ENCODE measurements around the gene FAM3D.

- TF ChIP-seq CTCF (IDR thresholded peaks at IDR 0.05), result no peak
- TF ChIP-seq POLR2A (IDR thresholded peaks at IDR 0.05), result no peak
Measured at GRCh38 chr3:58607816-58608215, 58.8 kb downstream of the FAM3D start.

All from tibial nerve (tissue), 3 donors.